Measurements from ENCODE around the gene C6orf62. TPM values are rescaled to one million over a fixed set of nuclear protein-coding genes. Genes with fewer than 3 reads are reported as not detected.

Gene C6orf62
- total and polyA plus RNA-seq, 2 donors (not counting 1 experiment from before 2014, with no cell fraction given), result 69.2 to 143 TPM

DNA sequence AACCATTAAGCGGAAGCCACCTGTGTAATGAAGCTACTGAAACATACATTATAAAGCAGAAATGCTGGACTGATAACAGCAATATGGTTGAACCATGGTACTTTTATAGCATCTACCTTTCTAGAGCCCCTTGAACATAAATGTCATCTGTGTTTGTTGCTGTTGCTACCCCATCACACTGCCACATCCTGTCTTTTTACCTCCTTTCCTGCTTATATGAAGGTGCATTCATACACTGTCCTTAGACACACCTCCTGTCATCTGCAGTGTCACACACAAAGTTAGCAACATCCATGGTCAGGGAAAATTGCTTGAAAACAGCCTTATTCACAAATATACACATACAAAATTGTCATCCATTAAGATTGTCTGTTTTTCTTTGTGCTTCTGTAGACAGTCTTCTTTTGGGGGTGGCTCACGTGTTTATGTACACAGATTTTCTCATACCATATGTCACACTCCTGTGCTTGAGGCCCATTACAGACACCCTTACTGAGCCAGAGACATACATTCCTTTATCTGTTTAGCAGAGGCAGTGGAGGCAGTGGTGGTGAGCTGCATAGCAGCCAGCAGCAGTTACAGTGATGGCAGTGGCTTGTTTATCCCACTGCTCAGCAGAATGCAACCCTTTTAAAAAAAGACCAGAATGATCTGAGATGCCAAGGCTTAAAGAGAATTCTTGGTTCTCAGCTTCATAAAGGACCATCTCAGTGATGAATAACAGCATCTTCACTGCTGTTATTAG lies 25.9 kb downstream of the C6orf62 start:
- Histone ChIP-seq H3K27me3 (replicated peaks in 1 of 4; ENCODE audit: control extremely low read depth in 1 of 4, control insufficient read depth in 3 of 4, insufficient read depth in 4 of 4, low read length in 3 of 4) (no peaks in the 10 kb centered on the region), H3K27ac (ENCODE audit: low read length in 2 of 2) (no peak overlapping the region), H3K36me3 (replicated peaks in 1 of 2; ENCODE audit: control extremely low read depth in 1 of 2, control insufficient read depth in 1 of 2, extremely low read depth in 1 of 2, insufficient read depth in 2 of 2, low read length in 1 of 2) (no peaks in the 10 kb centered on the region), H3K4me3 (ENCODE audit: control extremely low read depth in 1 of 5, extremely low read depth in 1 of 5, insufficient read depth in 1 of 5, low read depth in 2 of 5, low read length in 4 of 5) (no peak overlapping the region), H3K9ac (ENCODE audit: low read length) (no peak overlapping the region), H3K79me2 (ENCODE audit: control insufficient read depth, insufficient read depth, low read length) (no peaks in the 10 kb centered on the region), H4K20me1 (ENCODE audit: control insufficient read depth, insufficient read depth, low read length, poor library complexity, severe bottlenecking) (no peaks in the 10 kb centered on the region), H3K9me3 (ENCODE audit: control extremely low read depth in 1 of 3, control insufficient read depth in 2 of 3, insufficient read depth in 1 of 3, low read length in 2 of 3) (no peaks in the 10 kb centered on the region), H3K4me1 (ENCODE audit: control insufficient read depth in 2 of 2, insufficient read depth in 2 of 2, low read length in 2 of 2) (no peaks in the 10 kb centered on the region), H3K4me2 (replicated peaks; ENCODE audit: low read depth, low read length, poor library complexity, severe bottlenecking) (no peak overlapping the region), H2AFZ (ENCODE audit: insufficient read depth, low read depth, low read length, poor library complexity, severe bottlenecking) (no peak overlapping the region)
- Mint-ChIP-seq H3K4me1 (peaks cover 2% of the 10 kb centered on the region), H3K9me3 (ENCODE audit: insufficient read depth) (no peaks in the 10 kb centered on the region), H3K4me3 (no peak overlapping the region), H3K27ac (no peak overlapping the region), H3K27me3 (no peaks in the 10 kb centered on the region)
- CTCF ChIA-PET, result interaction anchor here (0.7 to 8.8 kb wide), 4 partner anchors 110 to 200 kb away, joined by 3 to 156 read pairs (median 4); no protein-coding TSS in a partner anchor
- intact Hi-C loops (cut with micrococcal nuclease), result loop anchor here (5.0 to 10.0 kb wide), 2 partner anchors 48 to 411 kb away; partner anchors contain the start of gene KIAA0319
- POLR2A ChIA-PET, result no interaction called here
- no peak for ATAC-seq (ENCODE audit: low read depth)
- TF ChIP-seq, protein P1, sequence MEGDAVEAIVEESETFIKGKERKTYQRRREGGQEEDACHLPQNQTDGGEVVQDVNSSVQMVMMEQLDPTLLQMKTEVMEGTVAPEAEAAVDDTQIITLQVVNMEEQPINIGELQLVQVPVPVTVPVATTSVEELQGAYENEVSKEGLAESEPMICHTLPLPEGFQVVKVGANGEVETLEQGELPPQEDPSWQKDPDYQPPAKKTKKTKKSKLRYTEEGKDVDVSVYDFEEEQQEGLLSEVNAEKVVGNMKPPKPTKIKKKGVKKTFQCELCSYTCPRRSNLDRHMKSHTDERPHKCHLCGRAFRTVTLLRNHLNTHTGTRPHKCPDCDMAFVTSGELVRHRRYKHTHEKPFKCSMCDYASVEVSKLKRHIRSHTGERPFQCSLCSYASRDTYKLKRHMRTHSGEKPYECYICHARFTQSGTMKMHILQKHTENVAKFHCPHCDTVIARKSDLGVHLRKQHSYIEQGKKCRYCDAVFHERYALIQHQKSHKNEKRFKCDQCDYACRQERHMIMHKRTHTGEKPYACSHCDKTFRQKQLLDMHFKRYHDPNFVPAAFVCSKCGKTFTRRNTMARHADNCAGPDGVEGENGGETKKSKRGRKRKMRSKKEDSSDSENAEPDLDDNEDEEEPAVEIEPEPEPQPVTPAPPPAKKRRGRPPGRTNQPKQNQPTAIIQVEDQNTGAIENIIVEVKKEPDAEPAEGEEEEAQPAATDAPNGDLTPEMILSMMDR (IDR thresholded peaks at IDR 0.05), result no peak
- TF ChIP-seq EZH2 (IDR thresholded peaks at IDR 0.05; ENCODE audit: borderline replicate concordance, insufficient read depth, low read depth, low read length, poor library complexity, severe bottlenecking), result no peak
- no peak for DNase-seq
- no CpG with 5 or more reads among the region's 2 CpGs for WGBS (ENCODE audit: insufficient coverage)

DNA sequence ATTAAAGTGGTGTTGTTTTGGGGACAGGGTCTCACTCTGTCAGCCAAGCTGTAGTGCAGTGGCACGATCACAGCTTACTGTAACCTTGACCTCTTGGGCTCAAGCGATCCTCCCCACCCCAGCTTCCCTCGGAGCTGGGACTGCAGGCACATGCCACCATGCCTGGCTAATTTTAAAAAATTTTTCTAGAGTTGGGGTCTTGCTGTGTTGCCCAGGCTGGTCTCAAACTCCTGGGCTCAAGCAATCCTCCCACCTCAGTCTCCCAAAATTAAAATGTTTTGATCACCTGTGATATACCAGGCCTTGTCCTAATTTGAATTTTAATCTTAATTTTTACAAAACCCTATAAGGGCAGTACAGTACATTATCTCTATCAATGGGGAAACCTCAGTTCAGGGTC lies 26.5 kb downstream of the C6orf62 start:
- Mint-ChIP-seq H3K4me3 (no peak overlapping the region), H3K9me3 (ENCODE audit: insufficient read depth) (no peaks in the 10 kb centered on the region), H3K4me1 (peaks cover 2% of the 10 kb centered on the region), H3K27ac (no peak overlapping the region), H3K27me3 (no peaks in the 10 kb centered on the region)
- intact Hi-C loops (cut with micrococcal nuclease), result loop anchor here (5.0 to 10.0 kb wide), 2 partner anchors 48 to 410 kb away; partner anchors contain the start of gene KIAA0319
- ChIA-PET CTCF (interaction anchor here (0.7 to 8.8 kb wide), 3 partner anchors 110 to 260 kb away, joined by 3 to 156 read pairs (median 4); no protein-coding TSS in a partner anchor), POLR2A (no interaction called here)
- H2AFZ ChIP-seq (ENCODE audit: insufficient read depth, low read depth, low read length, poor library complexity, severe bottlenecking), result no peak overlapping the region
- H3K36me3 ChIP-seq (replicated peaks in 1 of 2; ENCODE audit: control extremely low read depth in 1 of 2, control insufficient read depth in 1 of 2, extremely low read depth in 1 of 2, insufficient read depth in 2 of 2, low read length in 1 of 2), result no peaks in the 10 kb centered on the region
- no peaks in the 10 kb centered on the region for H4K20me1 ChIP-seq (ENCODE audit: control insufficient read depth, insufficient read depth, low read length, poor library complexity, severe bottlenecking)
- no peak overlapping the region for H3K27ac ChIP-seq (ENCODE audit: low read length in 2 of 2)
- H3K9ac ChIP-seq (ENCODE audit: low read length), result no peak overlapping the region
- H3K27me3 ChIP-seq (replicated peaks in 1 of 4; ENCODE audit: control extremely low read depth in 1 of 4, control insufficient read depth in 3 of 4, insufficient read depth in 4 of 4, low read length in 3 of 4), result no peaks in the 10 kb centered on the region
- DNase-seq (no peak), ATAC-seq (ENCODE audit: low read depth) (no peak)
- H3K4me1 ChIP-seq (ENCODE audit: control insufficient read depth in 2 of 2, insufficient read depth in 2 of 2, low read length in 2 of 2), result no peaks in the 10 kb centered on the region
- H3K9me3 ChIP-seq (ENCODE audit: control extremely low read depth in 1 of 3, control insufficient read depth in 2 of 3, insufficient read depth in 1 of 3, low read length in 2 of 3), result no peaks in the 10 kb centered on the region
- H3K4me2 ChIP-seq (replicated peaks; ENCODE audit: low read depth, low read length, poor library complexity, severe bottlenecking), result no peak overlapping the region
- TF ChIP-seq EZH2 (IDR thresholded peaks at IDR 0.05; ENCODE audit: borderline replicate concordance, insufficient read depth, low read depth, low read length, poor library complexity, severe bottlenecking), result no peak
- TF ChIP-seq, protein P1 (IDR thresholded peaks at IDR 0.05), result no peak
- no peaks in the 10 kb centered on the region for H3K79me2 ChIP-seq (ENCODE audit: control insufficient read depth, insufficient read depth, low read length)
- H3K4me3 ChIP-seq (ENCODE audit: control extremely low read depth in 1 of 5, extremely low read depth in 1 of 5, insufficient read depth in 1 of 5, low read depth in 2 of 5, low read length in 4 of 5), result no peak overlapping the region
- no CpG with 5 or more reads among the region's 3 CpGs for WGBS (ENCODE audit: insufficient coverage)
